Lower lobe of right lung (tissue), 2 donors: ENCODE results near the gene HLTF. TPM values are rescaled to one million over a fixed set of nuclear protein-coding genes. Genes with fewer than 3 reads are reported as not detected.

Experiments
- ATAC-seq, 2 donors: fragments of 200-7000 bp; cut with Tn5 transposase; one replicate each; pipeline ENCODE4 v1.9.1; 2020 to 2022; ENCODE audit warnings: mild to moderate bottlenecking in 2 of 2, moderate library complexity in 2 of 2
- DNase-seq: peaks from one replicate; pipeline ENCODE4 v3.0.0-alpha.2; 2020
- H3K27ac ChIP-seq: fragments of 200-600 bp; one replicate; pipeline ENCODE4 v1.8.0; 2022
- H3K27me3 ChIP-seq: fragments of 200-600 bp; one replicate; pipeline ENCODE4 v1.8.0; 2022; ENCODE audit warnings: low read depth
- H3K36me3 ChIP-seq: fragments of 200-600 bp; one replicate; pipeline ENCODE4 v1.8.0; 2022; ENCODE audit warnings: mild to moderate bottlenecking
- H3K4me1 ChIP-seq: fragments of 200-600 bp; one replicate; pipeline ENCODE4 v1.8.0; 2022
- H3K4me3 ChIP-seq: fragments of 200-600 bp; one replicate; pipeline ENCODE4 v1.8.0; 2022; ENCODE audit warnings: mild to moderate bottlenecking
- H3K9me3 ChIP-seq: fragments of 200-600 bp; one replicate; pipeline ENCODE4 v1.8.0; 2022
- CTCF ChIP-seq: fragments of 200-600 bp; IDR thresholded peaks from one replicate; pipeline ENCODE4 v1.8.0; 2022; ENCODE audit warnings: antibody characterized with exemption, mild to moderate bottlenecking
- intact Hi-C: fragments of 100-400 bp; cut with DNase I; formaldehyde crosslinking; loops from one replicate; pipeline ENCODE4 v1.11.0; 2022
- total RNA-seq: library from RNA; stranded (reverse); fragmentation: NEBNext Ultra II Directional; extraction: Animal tissue kit (Norgen Biotek cat#: 25700); gene quantifications from one replicate; pipeline ENCODE4 v1.2.1, GENCODE V29; 2021
- donor health status: DM: no; HTN: yes; CAD: no; lungs with severe emphysema.

The HLTF gene
- total RNA-seq, 1 donor from 2014 or later, result 18.5 TPM

DNA sequence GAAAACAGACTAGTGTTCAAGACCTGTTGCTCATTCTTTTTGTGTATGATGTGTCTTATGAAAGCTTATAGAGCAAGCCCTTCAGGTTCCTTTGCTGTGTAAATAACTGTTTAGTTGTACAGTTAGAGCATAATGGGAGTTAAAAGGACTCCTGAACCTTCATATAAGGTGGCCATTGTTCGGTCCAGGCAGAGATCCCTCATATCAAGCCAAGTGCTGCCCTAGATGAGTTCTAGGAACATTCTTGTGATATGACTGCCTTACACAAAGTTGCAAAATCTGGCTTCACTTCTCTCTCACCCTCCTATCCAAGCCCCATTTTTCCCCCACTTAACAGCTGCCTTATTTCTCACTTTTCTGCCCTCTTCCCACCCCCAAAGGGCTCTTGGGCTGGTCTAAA, 68.1 kb downstream of the HLTF start:
- Histone ChIP-seq H3K36me3 (peaks cover 30% of the 10 kb centered on the region), H3K9me3 (no peaks in the 10 kb centered on the region), H3K4me1 (peaks cover 5% of the 10 kb centered on the region), H3K27me3 (no peaks in the 10 kb centered on the region), H3K4me3 (no peak overlapping the region), H3K27ac (no peak overlapping the region)
- no peak for TF ChIP-seq CTCF
- intact Hi-C loops, result no loop called here
- DNase-seq (no peak), ATAC-seq (no peak)

- ATAC-seq, result no peak
- H3K36me3 ChIP-seq, result peaks cover 31% of the 10 kb centered on the region
Measured at GRCh38 chr3:149016669-149017541, 69.4 kb downstream of the HLTF start.

GRCh38 chr3:149016242-149016641, 70.1 kb downstream of the HLTF start:
- no peak for DNase-seq
- Histone ChIP-seq H3K4me3 (no peak overlapping the region), H3K27ac (no peak overlapping the region), H3K4me1 (peaks cover 8% of the 10 kb centered on the region), H3K9me3 (no peaks in the 10 kb centered on the region), H3K36me3 (peaks cover 35% of the 10 kb centered on the region), H3K27me3 (no peaks in the 10 kb centered on the region)
- TF ChIP-seq CTCF, result no peak
- ATAC-seq, result no peak
- intact Hi-C loops, result no loop called here

More at GRCh38 chr3:149016669-149017541, 69.4 kb downstream of the HLTF start:
- Histone ChIP-seq H3K9me3 (no peaks in the 10 kb centered on the region), H3K4me1 (peaks cover 5% of the 10 kb centered on the region), H3K27ac (no peak overlapping the region), H3K4me3 (no peak overlapping the region), H3K27me3 (no peaks in the 10 kb centered on the region)
- DNase-seq, result no peak
- intact Hi-C loops, result no loop called here
- no peak for TF ChIP-seq CTCF

- no peak for TF ChIP-seq CTCF
- ATAC-seq, result no peak
- H3K27ac ChIP-seq, result no peak overlapping the region
- no peak for DNase-seq
- peaks cover 17% of the 10 kb centered on the region for H3K4me1 ChIP-seq
- no peaks in the 10 kb centered on the region for H3K9me3 ChIP-seq
- H3K4me3 ChIP-seq, result no peak overlapping the region
- peaks cover 35% of the 10 kb centered on the region for H3K36me3 ChIP-seq
- intact Hi-C loops, result no loop called here
- no peaks in the 10 kb centered on the region for H3K27me3 ChIP-seq
Measured at GRCh38 chr3:149015393-149015792, 70.9 kb downstream of the HLTF start.

DNA sequence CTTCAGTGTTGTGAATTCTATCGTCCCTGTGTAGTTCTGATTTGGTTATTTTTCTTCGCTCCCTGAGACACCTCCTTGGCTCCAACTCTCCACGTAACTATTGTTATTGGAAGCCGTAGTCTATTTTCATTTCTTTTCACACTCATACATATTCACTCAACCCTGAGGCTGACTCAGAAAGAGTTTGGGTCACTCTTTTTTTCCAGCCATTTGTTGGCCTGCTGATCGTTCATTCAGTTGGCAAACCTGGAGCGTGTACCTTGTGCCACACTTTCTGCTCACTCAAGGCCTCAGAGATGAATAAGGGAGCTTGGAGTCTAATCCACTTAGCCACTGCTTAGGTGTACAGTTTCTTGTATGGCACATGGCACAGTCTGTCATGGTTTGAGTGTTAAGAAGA, 72.6 kb downstream of the HLTF start:
- TF ChIP-seq CTCF, result no peak
- DNase-seq (no peak), ATAC-seq (no peak)
- Histone ChIP-seq H3K4me1 (peaks cover 19% of the 10 kb centered on the region), H3K27me3 (no peaks in the 10 kb centered on the region), H3K4me3 (no peak overlapping the region), H3K27ac (no peak overlapping the region), H3K9me3 (no peaks in the 10 kb centered on the region), H3K36me3 (peaks cover 50% of the 10 kb centered on the region)
- intact Hi-C loops, result no loop called here
